ENCODE results near the gene SRY.
"Not testable (repeated sequence)": the region's sequence is repeated elsewhere in the genome, so short reads cannot be mapped to it uniquely, and the experiment has no call there.

Gene SRY

GRCh38 chrY:2787600-2787999 is at the start of gene SRY:
TSS of gene SRY (minus strand) at chrY:2787682. CDS start at chrY:2787603, 79 bp downstream.
- DNase-seq (ENCODE audit: low read depth): no peak

- no peak for DNase-seq (ENCODE audit: low read depth)
These were observed 49.6 kb upstream of the SRY start for GRCh38 chrY:2837078-2837477.

DNA sequence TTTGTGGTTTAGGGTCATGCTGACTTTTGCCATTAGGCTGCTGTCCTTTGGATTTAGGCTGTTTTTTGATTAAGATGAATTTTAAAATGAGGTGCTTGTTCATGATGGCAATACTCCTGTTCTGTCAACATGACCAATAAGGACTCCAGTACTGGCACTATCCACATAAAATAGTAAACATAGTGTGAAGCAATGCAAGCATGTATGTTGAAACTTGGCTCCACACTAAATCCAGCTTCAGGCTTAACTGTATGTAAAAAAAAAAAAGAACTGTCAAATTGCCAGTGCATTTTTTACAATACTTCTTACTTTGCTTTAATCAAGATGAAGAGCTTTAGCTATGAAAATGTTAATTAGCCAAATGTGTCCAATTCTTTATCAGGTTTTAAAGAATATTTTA is 47.7 kb upstream of the SRY start:
- DNase-seq (ENCODE audit: low read depth): no peak

DNA sequence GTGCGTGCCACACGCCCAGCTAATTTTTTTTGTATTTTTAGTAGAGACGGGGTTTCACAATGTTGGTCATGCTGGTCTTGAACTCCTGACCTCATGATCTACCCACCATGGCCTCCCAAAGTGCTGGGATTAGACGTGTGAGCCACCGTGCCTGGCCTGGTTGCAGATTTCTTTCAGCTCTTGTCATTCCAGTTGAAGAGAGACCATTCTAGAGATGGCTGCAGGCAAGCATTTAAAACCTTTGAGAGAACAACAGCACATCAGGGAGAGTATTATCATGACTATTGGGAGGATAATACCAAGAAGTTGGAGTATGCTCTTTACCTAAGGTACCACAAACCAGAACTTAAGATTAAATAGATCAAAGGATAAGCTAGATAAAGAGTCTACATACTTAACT is 41.0 kb upstream of the SRY start:
- DNase-seq (ENCODE audit: low read depth): no peak

DNA sequence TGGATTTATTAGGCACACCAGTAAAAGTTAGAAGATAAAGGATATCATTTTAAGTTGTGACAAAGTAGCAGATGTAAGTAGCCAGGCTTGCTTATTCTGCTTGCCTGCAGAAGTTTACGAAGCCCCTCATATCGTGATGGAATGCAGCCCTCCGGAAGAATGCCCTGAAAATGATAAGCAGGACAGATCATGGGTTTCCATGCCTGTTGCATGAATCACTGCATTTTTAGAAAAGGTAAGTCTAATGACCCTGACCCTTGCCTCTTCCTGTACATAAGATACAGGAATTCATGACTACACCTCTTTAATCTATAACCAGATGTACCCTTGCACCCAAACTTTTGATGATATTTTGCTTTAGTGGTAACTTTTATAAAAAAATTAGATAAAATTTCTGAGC is 37.0 kb upstream of the SRY start:
- no peak for DNase-seq (ENCODE audit: low read depth)

DNA sequence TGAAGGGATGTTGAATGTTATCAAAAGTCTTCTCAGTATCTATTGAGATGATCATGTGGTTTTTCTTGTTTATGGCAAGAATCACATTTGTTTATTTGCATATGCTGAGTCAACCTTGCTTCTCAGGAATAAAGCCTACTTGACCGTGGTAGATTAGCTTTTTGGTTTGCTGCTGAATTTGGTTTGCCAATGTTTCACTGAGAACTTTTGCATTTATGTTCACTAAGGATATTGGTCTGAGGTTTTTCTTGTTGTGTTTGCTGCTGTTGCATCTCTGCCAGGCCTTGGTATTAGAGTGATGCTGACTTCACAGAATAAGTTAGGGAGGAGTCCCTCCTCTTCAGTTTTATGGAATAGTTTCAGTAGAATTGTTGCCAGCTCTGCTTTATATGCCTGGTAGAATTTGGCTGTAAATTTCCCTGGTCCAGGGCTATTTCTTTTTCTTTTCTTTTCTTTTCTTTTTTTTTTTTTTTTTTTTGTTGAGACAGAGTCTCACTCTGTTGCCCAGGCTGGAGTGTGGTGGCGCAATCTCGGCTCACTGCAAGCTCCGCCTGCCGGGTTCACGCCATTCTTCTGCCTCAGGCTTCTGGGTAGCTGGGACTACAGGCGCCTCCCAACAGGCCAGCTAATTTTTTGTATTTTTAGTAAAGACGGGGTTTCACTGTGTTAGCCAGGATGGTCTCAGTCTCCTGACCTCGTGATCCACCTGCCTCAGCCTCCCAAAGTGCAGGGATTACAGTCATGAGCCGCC is 29.8 kb upstream of the SRY start:
- DNase-seq (ENCODE audit: low read depth): not testable (repeated sequence)

DNA sequence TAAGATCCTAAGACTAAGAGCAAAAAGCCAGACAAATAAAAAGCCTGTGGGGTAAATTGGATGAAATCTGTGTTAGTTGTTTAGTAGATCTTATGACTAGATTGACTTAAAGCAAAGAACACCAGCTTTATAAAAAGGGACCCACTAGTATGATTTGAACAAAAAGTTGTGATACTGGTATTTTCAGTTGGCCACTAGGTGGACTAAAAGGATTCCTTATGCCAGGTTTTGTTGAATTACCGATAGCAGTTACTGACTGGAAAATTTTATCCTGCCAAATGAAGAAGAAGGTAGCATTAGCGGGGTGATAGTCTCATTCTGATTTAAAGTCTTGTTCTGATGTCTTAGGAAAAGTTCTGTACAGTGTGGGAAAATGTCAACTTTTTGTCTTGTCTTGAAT is 12.8 kb upstream of the SRY start:
- no peak for DNase-seq (ENCODE audit: low read depth)

GRCh38 chrY:2797991-2798390 is 10.5 kb upstream of the SRY start:
- DNase-seq (ENCODE audit: low read depth): no peak

DNA sequence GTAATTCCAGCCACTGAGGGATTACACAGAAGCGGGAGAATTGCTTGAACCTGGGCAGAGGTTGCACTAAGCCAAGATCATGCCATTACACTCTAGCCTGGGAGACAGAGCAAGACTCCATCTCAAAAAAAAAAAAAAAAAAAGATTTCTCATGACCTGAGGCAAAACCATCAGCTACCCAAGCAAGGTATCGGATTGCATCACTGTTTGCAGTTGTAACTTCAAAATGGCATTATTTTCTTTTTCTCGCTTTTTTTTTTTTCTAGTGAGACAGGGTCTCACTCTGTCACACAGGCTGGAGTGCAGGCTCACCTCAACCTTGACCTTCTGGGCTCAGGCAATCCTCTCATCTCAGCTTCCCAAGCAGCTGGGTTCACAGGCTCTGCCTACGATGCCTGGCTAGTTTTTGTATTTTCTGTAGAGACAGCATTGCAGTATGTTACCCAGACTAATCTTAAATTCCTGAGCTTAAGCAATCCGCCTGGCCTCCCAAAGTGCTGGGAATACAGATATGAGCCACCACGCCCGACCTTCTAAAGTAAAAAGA is 9.6 kb upstream of the SRY start:
- no peak for DNase-seq (ENCODE audit: low read depth)

- no peak for DNase-seq (ENCODE audit: low read depth)
These were observed 2.3 kb upstream of the SRY start for GRCh38 chrY:2789756-2790155.

- DNase-seq (ENCODE audit: low read depth): no peak
These were observed 488 bp downstream of the SRY start for GRCh38 chrY:2786876-2787512.

Measured in activated T-cell treated with anti-CD3 and anti-CD28 coated beads for 1 hour (primary cell).